Colonic mucosa (tissue), 4 donors: Measurements from ENCODE around the gene SCUBE1. TPM values are rescaled to one million over a fixed set of nuclear protein-coding genes. Genes with fewer than 3 reads are reported as not detected.

Source experiments
- DNase-seq: peaks from one replicate; pipeline ENCODE4 v3.0.0-alpha.2; 2020
- H3K27ac ChIP-seq: fragments of 200-600 bp; one replicate; pipeline ENCODE4 v1.8.0; 2021
- H3K27me3 ChIP-seq: fragments of 200-600 bp; one replicate; pipeline ENCODE4 v1.8.0; 2021
- H3K36me3 ChIP-seq: fragments of 200-600 bp; one replicate; pipeline ENCODE4 v1.8.0; 2021
- H3K4me1 ChIP-seq: fragments of 200-600 bp; one replicate; pipeline ENCODE4 v1.8.0; 2021; ENCODE audit warnings: mild to moderate bottlenecking
- H3K4me3 ChIP-seq: fragments of 200-600 bp; one replicate; pipeline ENCODE4 v1.8.0; 2021
- H3K9ac ChIP-seq, 2 donors: one replicate each; pipeline ENCODE4 v1.7.0; 2013; ENCODE audit warnings: control low read depth in 2 of 2, low read depth in 2 of 2, low read length in 2 of 2
- H3K9me3 ChIP-seq: fragments of 200-600 bp; one replicate; pipeline ENCODE4 v1.8.0; 2021
- intact Hi-C: fragments of 100-400 bp; cut with DNase I; formaldehyde crosslinking; loops from one replicate; pipeline ENCODE4 v1.14.1; 2022
- total RNA-seq, 2 donors: library from RNA; stranded (reverse); fragmentation: NEBNext Ultra II Directional in 1 of 2; extraction: Animal tissue kit (Norgen Biotek cat#: 25700) in 1 of 2; gene quantifications; one replicate each; pipeline ENCODE4 v1.2.1, GENCODE V29; 2021
- TF ChIP-seq, protein P1 (sequence below): fragments of 200-600 bp; IDR thresholded peaks from one replicate; pipeline ENCODE4 v1.8.0; 2022; ENCODE audit warnings: antibody characterized with exemption, mild to moderate bottlenecking
- donor health status: healthy.
- donor health status: DM: no; HTN: no; CAD: no.
- donor health status: DM: no; HTN: no; CAD: no.

SCUBE1 gene
- total RNA-seq, 2 donors from 2014 or later, result 1.7 to 5.6 TPM

DNA sequence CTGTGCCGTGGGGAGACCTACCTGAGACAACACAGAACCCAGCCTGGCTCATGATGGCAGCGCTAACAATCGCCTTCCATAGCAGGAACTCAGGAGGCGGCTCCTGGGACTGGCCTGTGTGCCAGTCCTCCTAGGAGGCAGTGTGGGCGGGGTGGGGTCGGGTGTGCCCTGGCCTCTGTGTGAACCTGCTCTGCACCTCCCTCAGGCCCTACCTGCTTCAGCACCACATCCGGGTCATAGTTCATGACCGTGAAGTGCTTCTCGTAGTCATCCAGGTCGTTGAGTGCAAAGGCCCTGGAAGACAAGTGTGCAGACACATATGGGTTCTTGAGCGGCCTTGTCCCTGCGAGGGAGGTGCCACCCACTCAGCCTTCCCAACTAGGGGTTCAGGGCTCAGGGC is 171.6 kb downstream of the SCUBE1 start:
- peak overlapping the region; percentile 30 for H3K4me3 ChIP-seq
- DNase-seq, result peak; percentile 94
- H3K4me1 ChIP-seq, result no peaks in the 10 kb centered on the region
- H3K27me3 ChIP-seq, result no peaks in the 10 kb centered on the region
- TF ChIP-seq, protein P1, sequence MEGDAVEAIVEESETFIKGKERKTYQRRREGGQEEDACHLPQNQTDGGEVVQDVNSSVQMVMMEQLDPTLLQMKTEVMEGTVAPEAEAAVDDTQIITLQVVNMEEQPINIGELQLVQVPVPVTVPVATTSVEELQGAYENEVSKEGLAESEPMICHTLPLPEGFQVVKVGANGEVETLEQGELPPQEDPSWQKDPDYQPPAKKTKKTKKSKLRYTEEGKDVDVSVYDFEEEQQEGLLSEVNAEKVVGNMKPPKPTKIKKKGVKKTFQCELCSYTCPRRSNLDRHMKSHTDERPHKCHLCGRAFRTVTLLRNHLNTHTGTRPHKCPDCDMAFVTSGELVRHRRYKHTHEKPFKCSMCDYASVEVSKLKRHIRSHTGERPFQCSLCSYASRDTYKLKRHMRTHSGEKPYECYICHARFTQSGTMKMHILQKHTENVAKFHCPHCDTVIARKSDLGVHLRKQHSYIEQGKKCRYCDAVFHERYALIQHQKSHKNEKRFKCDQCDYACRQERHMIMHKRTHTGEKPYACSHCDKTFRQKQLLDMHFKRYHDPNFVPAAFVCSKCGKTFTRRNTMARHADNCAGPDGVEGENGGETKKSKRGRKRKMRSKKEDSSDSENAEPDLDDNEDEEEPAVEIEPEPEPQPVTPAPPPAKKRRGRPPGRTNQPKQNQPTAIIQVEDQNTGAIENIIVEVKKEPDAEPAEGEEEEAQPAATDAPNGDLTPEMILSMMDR, result no peak
- H3K9ac ChIP-seq, result peak overlapping the region; percentile 83 to 95
- H3K36me3 ChIP-seq, result no peaks in the 10 kb centered on the region
- peak overlapping the region; percentile 85 for H3K27ac ChIP-seq
- no peaks in the 10 kb centered on the region for H3K9me3 ChIP-seq
- intact Hi-C loops, result no loop called here

DNA sequence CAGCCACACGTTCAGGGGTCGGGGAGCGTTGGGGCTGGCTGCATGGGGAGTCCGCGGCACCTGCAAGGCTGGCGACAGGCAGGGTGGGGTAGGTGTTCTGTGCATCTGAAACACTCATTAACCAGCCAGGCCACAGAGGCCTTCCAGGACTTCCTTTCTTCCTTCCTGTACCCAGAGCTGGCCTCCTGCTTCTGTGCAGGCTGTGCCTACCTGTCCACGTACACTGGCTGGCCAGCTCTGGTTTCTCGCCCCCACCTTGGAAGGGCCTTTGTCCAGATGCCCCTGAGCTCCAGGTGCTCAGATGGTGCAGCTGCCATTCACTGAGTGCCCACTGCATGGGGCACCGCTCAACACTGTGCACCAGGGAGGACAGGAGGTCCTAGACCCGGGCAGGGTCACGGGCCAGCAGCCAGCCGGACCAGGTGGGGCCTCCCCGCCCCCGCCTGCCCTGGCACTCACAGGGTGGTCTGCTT is 172.1 kb downstream of the SCUBE1 start:
- H3K4me3 ChIP-seq, result peak overlapping the region; percentile 30
- H3K27me3 ChIP-seq, result no peaks in the 10 kb centered on the region
- H3K9me3 ChIP-seq, result no peaks in the 10 kb centered on the region
- intact Hi-C loops, result no loop called here
- peak overlapping the region; percentile 85 for H3K27ac ChIP-seq
- H3K9ac ChIP-seq, result peak overlapping the region; percentile 83 to 95
- TF ChIP-seq, protein P1, result no peak
- DNase-seq, result peak; percentile 73
- H3K4me1 ChIP-seq, result no peaks in the 10 kb centered on the region
- H3K36me3 ChIP-seq, result no peaks in the 10 kb centered on the region

DNA sequence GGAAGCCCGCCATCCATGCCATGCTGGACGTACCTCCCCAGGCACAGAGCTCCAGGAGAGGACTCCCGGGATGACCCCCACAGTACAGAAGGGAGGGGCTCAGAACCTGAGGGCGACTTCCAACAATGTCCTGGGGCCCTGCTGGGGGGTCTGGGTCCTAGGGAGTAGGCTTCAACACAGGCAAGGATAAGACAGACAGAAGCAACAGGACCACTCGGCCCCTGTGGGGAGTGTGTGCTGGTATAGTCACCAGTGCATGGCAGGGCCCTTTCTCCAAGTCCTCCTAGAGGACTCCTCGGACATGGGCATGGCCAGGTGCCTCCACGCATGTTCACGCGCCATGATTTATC is 173.1 kb downstream of the SCUBE1 start:
- Histone ChIP-seq H3K36me3 (no peaks in the 10 kb centered on the region), H3K27me3 (no peaks in the 10 kb centered on the region), H3K4me1 (no peaks in the 10 kb centered on the region), H3K9me3 (no peaks in the 10 kb centered on the region), H3K27ac (no peak overlapping the region), H3K4me3 (no peak overlapping the region), H3K9ac (peak overlapping the region in 1 of 2 donors; percentile 95)
- intact Hi-C loops, result no loop called here
- DNase-seq, result no peak
- TF ChIP-seq, protein P1, result no peak

DNA sequence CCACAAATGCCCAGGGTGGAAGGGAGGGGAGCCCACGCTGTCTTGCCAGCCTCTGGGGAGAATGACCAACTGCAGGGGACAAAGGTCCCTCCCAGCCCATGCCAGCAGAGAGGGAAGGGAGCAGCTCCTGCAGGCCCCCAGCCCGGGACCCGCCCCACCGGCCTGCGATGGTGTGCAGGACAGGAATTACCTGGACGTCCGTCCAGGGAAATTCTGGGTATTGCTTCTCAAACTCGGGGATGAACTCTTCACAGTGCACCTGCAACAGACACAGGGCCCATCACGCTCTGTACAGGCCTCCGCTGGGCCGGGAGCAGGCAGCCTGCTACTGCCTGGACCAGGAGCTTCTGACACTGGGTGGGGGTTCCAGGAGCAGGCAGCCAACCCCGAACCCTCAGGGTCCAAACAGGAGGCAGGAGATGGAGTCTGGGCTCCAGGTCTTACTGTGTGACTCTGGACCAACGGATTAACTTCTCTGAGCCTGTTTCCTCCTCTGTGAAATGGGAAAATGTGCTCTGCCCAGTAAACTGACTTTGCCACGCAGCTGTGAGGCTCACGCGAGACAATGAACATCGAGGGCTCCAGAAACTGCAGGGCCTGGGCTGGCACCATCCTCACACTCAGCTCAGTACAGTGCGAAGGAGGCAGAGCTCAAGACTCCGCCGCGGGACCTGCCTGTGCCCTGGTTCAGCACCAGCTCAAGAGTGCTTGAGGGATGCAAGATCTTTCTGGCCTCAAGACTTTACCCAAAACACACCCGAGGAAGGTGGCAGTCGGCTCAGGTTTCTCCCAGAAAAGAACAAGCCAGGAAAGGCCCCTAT is 173.7 kb downstream of the SCUBE1 start:
- Histone ChIP-seq H3K27me3 (no peaks in the 10 kb centered on the region), H3K4me3 (no peak overlapping the region), H3K4me1 (no peaks in the 10 kb centered on the region), H3K9ac (peak overlapping the region in 1 of 2 donors; percentile 21), H3K9me3 (no peaks in the 10 kb centered on the region), H3K36me3 (no peaks in the 10 kb centered on the region), H3K27ac (no peak overlapping the region)
- TF ChIP-seq, protein P1, result no peak
- intact Hi-C loops, result no loop called here
- DNase-seq, result no peak

DNA sequence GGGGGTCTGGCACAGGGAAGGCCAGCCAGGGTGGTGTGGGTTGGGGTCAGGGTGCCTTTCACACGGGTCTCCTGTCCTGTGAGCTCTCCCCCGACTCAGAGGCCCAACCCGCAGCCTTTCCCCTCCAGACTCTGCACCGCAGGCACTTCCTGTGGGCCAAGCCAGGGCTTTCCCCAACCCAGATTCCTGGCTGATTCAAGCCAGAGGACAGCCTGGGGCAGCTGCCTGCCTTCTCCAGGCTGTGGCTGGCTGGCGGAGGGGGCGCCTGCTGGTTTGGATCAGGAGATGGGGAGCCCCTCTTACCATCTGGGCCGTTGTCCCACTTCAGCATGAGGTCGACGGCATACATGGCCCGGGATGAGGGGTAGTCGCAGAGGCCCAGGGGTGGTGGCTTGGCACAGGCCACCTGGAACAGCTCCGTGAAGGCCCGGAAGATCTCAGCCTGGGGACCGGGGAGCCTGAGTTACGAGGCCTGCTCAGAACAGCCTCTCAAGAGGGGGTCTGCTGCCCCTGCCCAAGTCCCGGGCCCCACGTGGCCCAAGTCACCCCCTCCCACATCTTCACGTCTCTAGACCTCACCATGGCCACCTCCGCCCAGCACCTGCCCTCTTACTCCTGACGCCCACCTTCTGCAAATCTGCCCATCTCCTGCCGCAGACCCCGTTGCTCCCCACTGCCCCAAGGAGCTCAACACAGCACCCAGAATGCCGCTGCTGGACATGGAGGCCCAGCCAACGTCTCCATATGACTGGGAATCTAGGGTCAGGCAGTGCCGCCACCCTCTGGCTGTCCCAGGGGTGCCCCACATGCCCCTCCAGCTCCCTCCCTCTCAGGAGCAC is 174.5 kb downstream of the SCUBE1 start:
- no peak overlapping the region for H3K4me3 ChIP-seq
- intact Hi-C loops, result no loop called here
- H3K36me3 ChIP-seq, result no peaks in the 10 kb centered on the region
- no peak overlapping the region for H3K9ac ChIP-seq
- DNase-seq, result no peak
- TF ChIP-seq, protein P1, result no peak
- H3K27me3 ChIP-seq, result no peaks in the 10 kb centered on the region
- no peaks in the 10 kb centered on the region for H3K9me3 ChIP-seq
- H3K4me1 ChIP-seq, result no peaks in the 10 kb centered on the region
- no peak overlapping the region for H3K27ac ChIP-seq
